H1 (cell line): Measurements from ENCODE around the gene SH3PXD2A. TPM values are rescaled to one million over a fixed set of nuclear protein-coding genes. Genes with fewer than 3 reads are reported as not detected.

Experiments used
- BACH1 ChIP-seq: IDR thresholded peaks from 2 replicates; pipeline ENCODE4 v1.6.1; 2012; ENCODE audit warnings: low read length, improper control_type of control experiment
- BCL11A ChIP-seq, 2 experiments: IDR thresholded peaks; one replicate each; pipeline ENCODE4 v1.6.1; 2011; ENCODE audit warnings: low read depth in 2 of 2, low read length in 2 of 2, mild to moderate bottlenecking in 2 of 2
- CBX5 ChIP-seq: fragments of 300-800, 300-1000 bp; sonication (generic); IDR thresholded peaks from 2 replicates; pipeline ENCODE4 v1.7.1; 2016; ENCODE audit warnings: antibody characterized with exemption, low read length, low read depth
- CHD1 ChIP-seq: IDR thresholded peaks from 2 replicates; pipeline ENCODE4 v1.6.1; 2012; ENCODE audit warnings: low read depth, low read length, improper control_type of control experiment
- EGR1 ChIP-seq: IDR thresholded peaks from 2 replicates; pipeline ENCODE4 v1.6.1; 2011; ENCODE audit warnings: low read depth, low read length, borderline replicate concordance
- HDAC6 ChIP-seq: IDR thresholded peaks from one replicate; pipeline ENCODE4 v1.7.1; 2012; ENCODE audit warnings: low read depth, mild to moderate bottlenecking, inconsistent platforms, low read length, moderate library complexity
- JUN ChIP-seq: IDR thresholded peaks from 2 replicates; pipeline ENCODE4 v1.6.1; 2011; ENCODE audit warnings: low read depth, mild to moderate bottlenecking, improper control_type of control experiment, low read length
- KDM4A ChIP-seq: IDR thresholded peaks from one replicate; pipeline ENCODE4 v1.7.1; 2012; ENCODE audit warnings: low read depth, mild to moderate bottlenecking, moderate library complexity, low read length, inconsistent platforms; ENCODE audit not compliant: severe bottlenecking
- PHF8 ChIP-seq: fragments of 200-600 bp; sonication (generic); conservative IDR thresholded peaks from 2 replicates; pipeline ENCODE4 v1.7.1; 2012; ENCODE audit warnings: low read depth, mild to moderate bottlenecking, inconsistent platforms, low read length, moderate library complexity
- POLR2A ChIP-seq, 2 experiments: IDR thresholded peaks; 1 replicate in 1 of 2; 2 replicates in 1 of 2; pipeline ENCODE4 v1.6.1; 2011; ENCODE audit warnings: low read depth in 2 of 2, low read length in 2 of 2, mild to moderate bottlenecking in 2 of 2; ENCODE audit errors: control extremely low read depth in 1 of 2
- POLR2AphosphoS5 ChIP-seq: IDR thresholded peaks from 2 replicates; pipeline ENCODE4 v1.6.1; 2011; ENCODE audit warnings: low read depth, low read length
- POU5F1 ChIP-seq: IDR thresholded peaks from 2 replicates; pipeline ENCODE4 v1.6.1; 2011; ENCODE audit warnings: low read depth, mild to moderate bottlenecking, low read length, moderate library complexity
- RAD21 ChIP-seq, 2 experiments: IDR thresholded peaks in 1 of 2; conservative IDR thresholded peaks in 1 of 2; 2 replicates each; pipeline ENCODE4 v1.6.1; 2011; ENCODE audit warnings: low read depth in 2 of 2, low read length in 2 of 2, improper control_type of control experiment in 1 of 2, inconsistent platforms in 1 of 2, mild to moderate bottlenecking in 1 of 2, moderate library complexity in 1 of 2
- RFX5 ChIP-seq: IDR thresholded peaks from 2 replicates; pipeline ENCODE4 v1.6.1; 2011; ENCODE audit warnings: low read depth, low read length, improper control_type of control experiment, borderline replicate concordance
- SIX5 ChIP-seq: IDR thresholded peaks from 2 replicates; pipeline ENCODE4 v1.6.1; 2011; ENCODE audit warnings: mild to moderate bottlenecking, low read depth, low read length
- SP1 ChIP-seq: IDR thresholded peaks from 2 replicates; pipeline ENCODE4 v1.6.1; 2011; ENCODE audit warnings: low read depth, low read length
- SRF ChIP-seq: IDR thresholded peaks from 2 replicates; pipeline ENCODE4 v1.6.1; 2011; ENCODE audit warnings: mild to moderate bottlenecking, low read depth, low read length, moderate library complexity
- USF2 ChIP-seq: IDR thresholded peaks from 2 replicates; pipeline ENCODE4 v1.6.1; 2011; ENCODE audit warnings: low read length, improper control_type of control experiment
- YY1 ChIP-seq: IDR thresholded peaks from 2 replicates; pipeline ENCODE4 v1.6.1; 2011; ENCODE audit warnings: low read depth, mild to moderate bottlenecking, low read length
- polyA plus RNA-seq, 7 experiments: library from polyadenylated mRNA; depleted of rRNA in 3 of 7; stranded (reverse) in 5 of 7; unstranded in 2 of 7; fragments of >200 nt in 5 of 7; fragments of 200-250 nt in 2 of 7; gene quantifications; 1 replicate in 5 of 7; 2 replicates in 1 of 7; 4 replicates in 1 of 7; pipeline versions ENCODE4 v1.2.1 to v1.2.3, GENCODE V29; 2011 to 2013; ENCODE audit warnings: missing spikeins in 2 of 7, mixed read lengths in 2 of 7
- total RNA-seq: library from RNA; stranded (reverse); fragmentation: NEBNext Ultra II Directional; extraction: Animal tissue kit (Norgen Biotek cat#: 25700); gene quantifications from 2 replicates; pipeline ENCODE4 v1.2.1, GENCODE V29; 2021
- TF ChIP-seq, protein P1 (sequence below), 3 experiments: IDR thresholded peaks; 1 replicate in 2 of 3; 2 replicates in 1 of 3; pipeline versions ENCODE4 v1.5.1 to v1.6.1; 2011; ENCODE audit warnings: low read length in 3 of 3, mild to moderate bottlenecking in 3 of 3, inconsistent platforms in 2 of 3, low read depth in 1 of 3, moderate library complexity in 1 of 3; ENCODE audit not compliant: insufficient read depth in 1 of 3; ENCODE audit errors: control extremely low read depth in 1 of 3
- TF ChIP-seq, protein P2 (sequence below): IDR thresholded peaks from 2 replicates; pipeline ENCODE4 v1.6.1; 2011; ENCODE audit warnings: low read depth, mild to moderate bottlenecking, low read length; ENCODE audit not compliant: insufficient read depth

SH3PXD2A gene
- total and polyA plus RNA-seq, 2 of the 8 experiments (the other 6 are each of a cell fraction or from before 2014, with no cell fraction given) = 5.4 to 16.3 TPM

- no peak for TF ChIP-seq PHF8
- no peak for TF ChIP-seq CBX5
- no peak for TF ChIP-seq SP1
- TF ChIP-seq, protein P1, sequence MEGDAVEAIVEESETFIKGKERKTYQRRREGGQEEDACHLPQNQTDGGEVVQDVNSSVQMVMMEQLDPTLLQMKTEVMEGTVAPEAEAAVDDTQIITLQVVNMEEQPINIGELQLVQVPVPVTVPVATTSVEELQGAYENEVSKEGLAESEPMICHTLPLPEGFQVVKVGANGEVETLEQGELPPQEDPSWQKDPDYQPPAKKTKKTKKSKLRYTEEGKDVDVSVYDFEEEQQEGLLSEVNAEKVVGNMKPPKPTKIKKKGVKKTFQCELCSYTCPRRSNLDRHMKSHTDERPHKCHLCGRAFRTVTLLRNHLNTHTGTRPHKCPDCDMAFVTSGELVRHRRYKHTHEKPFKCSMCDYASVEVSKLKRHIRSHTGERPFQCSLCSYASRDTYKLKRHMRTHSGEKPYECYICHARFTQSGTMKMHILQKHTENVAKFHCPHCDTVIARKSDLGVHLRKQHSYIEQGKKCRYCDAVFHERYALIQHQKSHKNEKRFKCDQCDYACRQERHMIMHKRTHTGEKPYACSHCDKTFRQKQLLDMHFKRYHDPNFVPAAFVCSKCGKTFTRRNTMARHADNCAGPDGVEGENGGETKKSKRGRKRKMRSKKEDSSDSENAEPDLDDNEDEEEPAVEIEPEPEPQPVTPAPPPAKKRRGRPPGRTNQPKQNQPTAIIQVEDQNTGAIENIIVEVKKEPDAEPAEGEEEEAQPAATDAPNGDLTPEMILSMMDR (IDR thresholded peaks at IDR 0.05; ENCODE audit: control extremely low read depth in 1 of 3, insufficient read depth in 1 of 3, low read depth in 1 of 3, low read length in 3 of 3) = peak; percentile 22 to 38 (median 37)
- TF ChIP-seq POLR2A (IDR thresholded peaks at IDR 0.05; ENCODE audit: control extremely low read depth in 1 of 2, low read depth in 2 of 2, low read length in 2 of 2) = no peak
- no peak for TF ChIP-seq KDM4A
- no peak for TF ChIP-seq POLR2AphosphoS5
- TF ChIP-seq SRF = no peak
- TF ChIP-seq RAD21 (IDR thresholded peaks at IDR 0.05 in 1 of 2, conservative IDR thresholded peaks at IDR 0.05 in 1 of 2; ENCODE audit: low read depth in 2 of 2, low read length in 2 of 2) = peak; percentile 23 to 28; a peak in 3 of 4 replicates
- no peak for TF ChIP-seq USF2
- TF ChIP-seq POU5F1 = no peak
- TF ChIP-seq BACH1 = no peak
- TF ChIP-seq EGR1 = no peak
- no peak for TF ChIP-seq BCL11A (IDR thresholded peaks at IDR 0.05; ENCODE audit: low read depth in 2 of 2, low read length in 2 of 2)
- TF ChIP-seq, protein P2, sequence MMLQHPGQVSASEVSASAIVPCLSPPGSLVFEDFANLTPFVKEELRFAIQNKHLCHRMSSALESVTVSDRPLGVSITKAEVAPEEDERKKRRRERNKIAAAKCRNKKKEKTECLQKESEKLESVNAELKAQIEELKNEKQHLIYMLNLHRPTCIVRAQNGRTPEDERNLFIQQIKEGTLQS = 0 out of 2 replicates have a peak, but pooled peaks have one; percentile 25
- TF ChIP-seq RFX5 = no peak
- no peak for TF ChIP-seq SIX5
- no peak for TF ChIP-seq YY1
- TF ChIP-seq HDAC6 = no peak
- no peak for TF ChIP-seq JUN
- TF ChIP-seq CHD1 = no peak
Measured at GRCh38 chr10:103696411-103697145, 158.8 kb downstream of the SH3PXD2A start (continued).
